HG02884 (cell line): ENCODE measurements around the gene SLC35F1.

Source experiments
- ATAC-seq: cut with Tn5 transposase; IDR thresholded peaks from one replicate; pipeline ENCODE4 v1.9.1; 2021; ENCODE audit warnings: mild to moderate bottlenecking, moderate library complexity; ENCODE audit not compliant: unreplicated experiment

SLC35F1 gene

DNA sequence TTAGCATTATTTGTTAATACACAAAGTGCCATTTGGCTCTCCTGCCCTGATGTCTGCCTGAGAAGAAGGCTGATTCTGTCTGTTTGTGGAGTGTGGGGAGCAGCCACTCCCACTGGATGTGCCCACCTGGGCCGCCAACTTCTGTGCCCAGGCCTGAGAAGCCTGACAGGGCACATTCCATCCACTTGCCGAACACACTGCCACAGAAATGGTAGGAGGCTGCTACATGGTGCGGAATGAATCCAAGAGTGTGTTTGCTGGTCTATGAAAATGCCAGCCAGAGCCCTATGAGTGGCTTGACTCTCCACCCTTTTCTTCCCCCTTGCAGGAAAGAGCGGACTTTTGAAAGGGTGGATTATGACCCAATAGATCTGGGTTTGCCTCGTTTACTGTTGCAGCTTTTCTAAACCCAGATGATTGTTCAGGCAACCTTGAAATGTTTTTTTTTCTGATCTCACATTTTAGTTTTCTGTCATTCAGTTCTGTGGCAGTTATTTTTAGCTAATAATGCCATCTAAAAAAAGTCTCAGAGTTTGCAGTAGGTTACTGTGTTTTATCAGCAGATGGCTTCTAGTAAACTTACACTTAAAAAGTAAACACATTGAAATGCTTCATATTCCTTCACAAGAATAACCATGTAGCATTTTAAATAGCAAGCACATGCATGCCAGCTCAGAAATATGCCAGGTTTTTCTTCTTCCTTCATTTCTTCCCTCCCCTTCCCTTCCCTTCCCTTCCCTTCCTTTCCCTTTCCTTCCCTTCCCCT, 196.5 kb downstream of the SLC35F1 start:
- no peak for ATAC-seq

DNA sequence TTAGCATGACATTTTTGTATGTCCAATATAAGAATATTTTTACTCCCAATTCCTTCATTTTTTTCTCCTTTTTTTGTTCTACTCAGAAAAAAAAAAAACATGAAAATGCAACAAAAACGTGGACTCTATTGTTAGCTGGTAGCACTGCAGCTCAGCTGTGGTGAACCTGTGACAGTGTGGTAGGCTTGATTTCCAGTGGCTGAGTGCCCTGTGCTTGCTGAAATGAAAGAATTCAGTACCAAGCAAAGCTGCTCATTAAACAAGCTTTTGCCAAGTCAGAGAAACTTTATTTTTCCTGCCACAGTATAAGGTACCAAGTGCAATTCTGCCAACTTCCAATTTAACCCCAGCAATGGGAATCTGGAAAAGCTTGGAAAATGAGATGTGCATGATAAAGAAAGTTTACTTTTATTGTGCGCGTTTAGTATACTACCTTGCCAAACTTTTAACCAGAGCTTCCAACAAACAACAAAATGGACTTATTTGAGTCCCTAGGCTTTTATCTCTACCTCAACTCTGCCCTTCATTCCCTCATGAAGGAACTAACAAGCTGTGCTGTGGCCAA, 215.2 kb downstream of the SLC35F1 start:
- ATAC-seq, result no peak

DNA sequence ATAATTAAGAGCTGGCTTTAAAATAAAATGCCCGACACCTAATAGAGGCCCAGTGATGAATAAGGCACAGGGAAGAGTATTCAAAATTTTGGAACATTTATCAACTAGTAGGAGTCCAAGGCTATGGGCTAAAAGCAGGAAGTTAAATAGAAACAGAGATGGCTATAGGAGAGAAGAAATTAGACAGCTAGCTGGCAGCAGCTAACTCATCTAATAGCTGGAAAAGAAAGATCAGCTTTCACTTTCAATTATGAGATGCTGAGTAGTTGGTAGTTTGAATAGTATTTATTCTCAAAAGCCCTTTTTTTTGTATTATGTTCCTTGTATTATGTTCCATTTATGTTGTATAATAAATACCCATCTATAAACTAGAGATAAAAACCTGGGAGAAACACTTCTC, 215.7 kb downstream of the SLC35F1 start:
- ATAC-seq, result no peak

DNA sequence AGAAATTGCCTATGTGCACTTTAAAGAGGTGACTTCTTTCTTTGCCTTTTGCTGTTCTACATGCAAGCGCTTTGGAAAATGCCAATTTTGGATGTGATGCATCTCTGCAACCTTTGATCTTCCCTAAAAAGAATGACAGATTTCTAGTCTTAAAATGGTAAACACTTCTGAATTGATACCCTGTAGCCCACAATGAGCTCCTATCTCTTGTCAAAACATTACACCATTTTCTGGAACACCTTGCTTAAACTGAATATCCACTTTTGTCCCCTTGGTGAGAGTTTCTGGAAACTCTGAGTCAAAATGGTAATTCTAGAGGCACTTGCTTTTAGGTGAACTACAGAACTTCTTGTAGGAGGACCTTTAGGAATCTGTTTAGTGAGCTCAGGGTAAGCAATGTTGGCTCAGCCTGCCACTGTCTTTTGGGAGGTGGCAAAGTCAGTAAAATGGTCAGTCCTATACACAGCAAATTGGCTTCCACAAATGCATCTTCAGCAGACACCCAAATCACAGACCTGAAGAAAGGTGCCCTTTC, 216.5 kb downstream of the SLC35F1 start:
- no peak for ATAC-seq

DNA sequence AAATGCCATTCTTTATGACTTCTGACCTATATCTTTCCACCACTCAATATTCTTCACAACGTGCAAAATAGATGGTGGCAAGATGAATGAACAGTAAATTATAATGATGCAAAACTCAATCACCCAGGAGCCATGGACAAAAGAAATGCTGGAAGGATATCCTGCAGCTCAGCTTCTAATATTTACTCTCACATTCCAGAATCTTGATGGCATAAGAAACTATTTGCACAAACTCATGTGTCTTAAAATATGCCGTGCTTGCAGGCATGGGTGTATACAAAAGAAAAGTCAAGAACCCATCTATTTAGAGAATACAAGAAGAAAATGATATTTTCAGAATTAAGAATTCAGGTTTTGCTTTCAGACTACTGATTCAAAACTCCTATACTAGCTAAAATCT, 217.8 kb downstream of the SLC35F1 start:
- ATAC-seq, result no peak

DNA sequence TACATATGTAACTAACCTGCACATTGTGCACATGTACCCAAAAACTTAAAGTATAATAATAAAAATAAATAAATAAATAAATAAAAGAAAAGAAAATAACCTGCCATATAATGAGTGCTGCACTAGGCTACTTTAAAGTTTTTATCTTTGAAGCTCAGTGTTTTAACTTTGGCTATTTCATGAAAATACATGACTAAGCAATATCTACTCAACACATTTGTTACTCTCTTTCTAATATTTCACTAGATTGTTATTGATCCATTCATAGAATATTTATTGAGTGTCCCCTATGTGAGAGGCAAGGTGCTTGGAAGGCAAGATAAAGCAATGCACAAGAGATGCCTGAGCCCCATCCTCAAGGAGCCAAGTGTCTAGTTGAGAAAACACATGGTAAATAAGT, 221.7 kb downstream of the SLC35F1 start:
- no peak for ATAC-seq

DNA sequence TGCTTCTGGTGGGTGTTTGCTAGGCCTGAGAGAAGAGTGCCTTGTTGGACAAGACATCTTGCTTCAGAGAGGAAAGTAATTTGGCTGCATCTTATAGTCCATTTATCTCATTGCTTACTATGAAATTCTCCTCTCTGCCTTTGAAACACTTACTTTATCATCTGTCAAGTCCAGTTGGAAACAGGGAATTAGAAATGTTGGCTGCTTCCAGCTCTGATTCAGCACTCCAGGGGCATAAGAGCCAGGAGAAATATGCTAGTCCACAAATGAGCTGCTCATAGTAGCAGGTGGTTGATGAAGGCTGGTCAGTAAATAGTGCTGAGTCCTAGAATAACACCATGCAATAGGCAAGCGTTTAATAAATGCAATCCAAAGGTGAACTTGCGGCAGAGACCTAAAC, 227.1 kb downstream of the SLC35F1 start:
- no peak for ATAC-seq

DNA sequence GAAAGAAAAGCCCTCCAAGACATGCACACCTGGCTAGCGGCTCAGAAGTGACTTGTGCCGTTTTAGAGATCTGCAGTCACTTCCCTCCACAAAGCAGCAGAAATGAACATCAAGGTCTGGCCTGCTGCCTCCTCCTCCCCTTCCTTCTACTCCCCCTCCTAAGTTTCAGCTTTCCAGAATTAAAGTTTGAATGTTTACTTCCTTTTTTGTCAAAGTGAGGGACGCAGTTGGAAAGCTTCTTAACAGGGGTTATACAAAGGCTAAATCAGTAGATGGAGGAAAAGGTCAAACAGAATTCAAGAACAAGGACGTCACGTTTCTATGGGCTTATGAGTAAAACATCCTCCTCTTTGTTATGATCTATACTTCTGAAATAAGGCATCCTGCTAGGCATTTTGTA, 227.7 kb downstream of the SLC35F1 start:
- no peak for ATAC-seq

DNA sequence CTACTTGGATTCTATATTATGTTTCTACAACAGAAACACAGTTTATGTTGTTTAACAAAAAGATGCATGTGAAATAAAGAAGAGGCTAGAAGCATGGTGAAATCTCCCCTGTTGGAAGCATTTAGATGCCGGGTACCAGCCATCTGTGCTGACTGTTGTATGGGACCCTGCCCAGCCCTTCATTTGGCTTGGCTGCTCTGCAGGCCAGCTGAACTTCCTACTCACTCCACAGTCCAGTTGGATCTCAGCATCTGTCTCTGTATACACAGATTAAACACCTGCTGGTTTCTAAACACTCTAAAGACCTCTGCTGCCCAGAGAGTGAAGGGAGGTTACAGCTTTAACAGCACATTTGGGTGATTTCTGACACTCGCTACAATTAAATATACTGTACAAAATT, 228.3 kb downstream of the SLC35F1 start:
- no peak for ATAC-seq

DNA sequence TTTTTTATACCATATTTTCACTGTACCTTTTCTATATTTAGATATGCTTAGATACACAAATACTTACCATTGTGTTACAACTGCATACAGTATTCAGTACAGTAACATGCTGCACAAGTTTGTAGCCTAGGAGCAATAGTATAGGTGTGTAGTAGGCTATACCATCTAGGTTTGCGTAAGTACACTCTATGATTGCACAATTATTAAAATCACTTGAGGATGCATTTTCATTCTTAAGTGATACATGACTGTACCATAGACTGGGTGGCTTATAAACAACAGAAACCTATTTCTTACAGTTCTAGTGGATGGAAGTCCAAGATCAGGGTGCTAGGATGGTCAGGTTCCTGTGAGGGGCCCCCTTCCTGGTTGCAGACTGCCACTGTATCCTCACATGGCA, 234.1 kb downstream of the SLC35F1 start:
- no peak for ATAC-seq

DNA sequence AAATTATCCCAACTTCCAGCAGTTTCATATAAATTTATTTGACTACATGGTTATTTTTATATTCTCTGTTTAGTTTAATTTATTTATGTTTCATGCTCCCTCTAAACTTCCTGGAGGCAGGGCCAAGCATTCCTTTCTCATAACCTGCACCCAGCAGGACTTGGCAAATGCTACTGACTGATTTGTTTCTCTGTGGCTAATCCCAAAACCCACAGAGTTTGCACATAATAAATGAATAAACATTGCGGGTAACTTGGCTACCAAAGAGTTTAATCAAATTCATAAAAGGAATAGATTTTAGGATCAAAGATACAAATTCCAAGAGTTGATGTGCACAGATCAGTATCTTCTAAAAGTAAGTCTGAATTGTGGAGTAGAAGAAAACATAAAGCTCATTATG, 239.5 kb downstream of the SLC35F1 start:
- no peak for ATAC-seq

DNA sequence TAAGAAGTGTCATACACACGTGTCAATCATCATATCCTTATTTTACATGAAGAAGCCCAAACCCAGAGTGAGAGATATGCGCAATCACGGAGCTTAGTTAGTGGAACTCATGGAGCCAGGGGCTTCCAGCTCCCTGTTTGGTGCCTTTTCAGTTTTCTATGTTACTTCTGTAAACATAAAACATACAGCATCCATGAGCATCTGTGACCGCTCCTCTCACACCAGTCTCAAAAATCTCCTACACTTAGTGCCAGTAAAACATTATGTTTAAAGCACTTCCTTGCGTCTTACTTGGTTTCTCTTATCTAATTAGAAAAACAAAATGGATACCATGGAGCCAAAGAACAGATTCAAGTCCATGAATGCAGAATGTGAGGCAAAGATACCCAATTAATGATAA, 240.4 kb downstream of the SLC35F1 start:
- ATAC-seq, result no peak

DNA sequence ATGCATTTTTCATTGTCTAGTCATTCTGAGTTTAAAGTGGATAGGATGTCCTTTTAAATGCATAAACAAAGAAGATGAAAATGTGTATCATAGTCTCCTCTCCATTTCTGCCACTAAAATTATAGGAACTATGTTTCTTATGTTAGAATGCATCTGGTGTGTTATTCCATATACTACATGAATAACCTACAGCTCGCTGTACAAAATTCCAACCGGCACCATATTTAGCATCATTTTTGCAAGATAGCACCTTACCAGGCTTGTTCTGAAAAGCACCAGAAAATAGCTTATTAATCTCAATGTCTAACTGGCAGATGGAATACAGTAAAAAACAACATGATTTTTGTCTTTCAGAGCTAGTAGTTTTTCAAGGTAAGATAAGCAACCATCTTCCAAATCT, 241.5 kb downstream of the SLC35F1 start:
- ATAC-seq, result no peak

DNA sequence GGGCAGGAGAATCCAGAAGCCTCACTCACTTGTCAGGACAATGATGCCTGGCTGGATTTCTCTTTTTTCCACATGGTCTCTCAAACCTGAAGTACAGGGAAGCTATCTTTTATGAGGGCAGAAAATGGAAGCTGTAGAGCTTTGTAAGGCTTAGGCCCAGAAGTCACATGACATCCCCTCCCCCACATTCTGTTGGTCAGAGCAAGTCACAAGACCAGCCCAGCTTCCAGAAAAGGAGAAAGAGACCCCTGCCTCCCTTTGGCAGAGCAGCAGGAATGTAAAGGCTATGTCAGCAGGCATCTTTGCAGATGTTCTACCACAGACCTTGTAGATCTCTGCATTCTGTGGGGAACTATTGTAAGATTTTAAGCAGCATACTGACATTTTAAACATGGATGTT, 245.5 kb downstream of the SLC35F1 start:
- ATAC-seq, result no peak

DNA sequence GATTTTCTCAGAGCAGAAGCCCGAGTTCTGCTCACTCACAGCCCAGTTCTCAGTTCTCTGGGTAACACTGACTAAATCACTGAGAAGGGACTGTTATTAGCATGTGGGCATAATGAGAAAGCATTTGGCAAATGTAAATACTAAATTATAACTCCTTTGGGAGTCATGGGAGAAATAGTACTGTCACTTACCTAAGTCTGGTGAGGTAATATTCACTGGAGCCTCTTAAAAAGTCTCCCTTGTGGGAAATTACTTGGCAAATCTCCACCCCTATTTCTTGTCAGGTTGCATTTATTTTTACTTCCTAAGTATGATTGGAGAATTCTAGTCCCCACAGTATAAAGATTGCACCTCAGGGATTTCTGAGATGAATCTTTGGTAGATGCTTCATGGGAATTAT, 254.3 kb downstream of the SLC35F1 start:
- no peak for ATAC-seq

DNA sequence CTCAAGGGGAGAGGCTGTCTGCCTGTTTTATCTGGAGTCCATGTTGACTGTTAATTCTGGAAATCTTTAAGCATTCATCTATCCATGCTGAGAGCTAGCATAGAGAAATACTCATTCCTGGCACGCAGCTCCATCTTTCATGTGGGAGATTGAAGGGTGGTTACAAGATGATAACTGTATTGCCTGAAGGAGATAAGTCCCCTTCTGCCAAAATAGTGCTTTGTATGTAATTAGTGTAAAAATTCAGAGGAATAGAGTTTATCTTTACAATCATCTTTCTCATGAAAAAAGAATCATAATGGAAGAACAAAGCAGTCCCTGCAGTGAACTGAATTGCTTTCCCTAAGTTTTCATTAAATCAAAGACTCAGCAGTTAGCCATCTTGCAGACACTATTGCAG, 256.5 kb downstream of the SLC35F1 start:
- ATAC-seq, result no peak

DNA sequence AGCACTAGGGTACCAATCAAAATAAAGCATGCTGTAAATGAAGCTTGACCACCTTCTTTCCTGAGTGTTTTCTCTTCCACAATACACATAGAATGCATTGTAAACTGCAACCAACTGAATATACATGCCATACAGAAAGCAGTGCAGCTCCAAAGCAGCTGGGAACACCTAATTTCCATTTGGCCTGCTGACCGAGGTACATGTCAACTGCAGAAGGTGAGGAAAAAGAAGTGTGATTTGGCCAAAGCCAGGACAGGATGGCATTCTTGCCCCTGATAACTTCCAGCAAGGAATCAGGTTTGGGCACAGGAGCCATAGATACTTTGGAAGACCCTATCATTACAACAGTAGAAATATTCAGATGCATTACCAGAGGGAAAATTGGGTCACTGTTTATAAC, 258.4 kb downstream of the SLC35F1 start:
- no peak for ATAC-seq

DNA sequence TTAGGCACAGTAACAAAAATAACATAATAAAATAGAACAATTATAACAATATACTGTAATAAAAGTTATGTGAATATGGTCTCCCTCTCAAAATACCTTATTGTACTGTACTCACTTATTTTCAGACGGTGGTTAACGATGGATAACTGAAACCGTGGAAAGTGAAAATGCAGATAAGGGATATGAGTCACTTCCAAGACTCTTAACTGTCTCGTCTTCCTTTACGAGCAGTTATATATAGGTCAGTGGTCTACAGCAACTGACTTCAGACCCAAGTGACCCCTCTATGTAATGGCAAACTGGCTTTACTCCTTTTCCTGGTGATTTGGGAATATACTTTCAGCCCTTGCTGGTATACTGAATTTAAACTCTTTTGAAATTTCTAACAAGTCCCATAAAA, 261.4 kb downstream of the SLC35F1 start:
- no peak for ATAC-seq

DNA sequence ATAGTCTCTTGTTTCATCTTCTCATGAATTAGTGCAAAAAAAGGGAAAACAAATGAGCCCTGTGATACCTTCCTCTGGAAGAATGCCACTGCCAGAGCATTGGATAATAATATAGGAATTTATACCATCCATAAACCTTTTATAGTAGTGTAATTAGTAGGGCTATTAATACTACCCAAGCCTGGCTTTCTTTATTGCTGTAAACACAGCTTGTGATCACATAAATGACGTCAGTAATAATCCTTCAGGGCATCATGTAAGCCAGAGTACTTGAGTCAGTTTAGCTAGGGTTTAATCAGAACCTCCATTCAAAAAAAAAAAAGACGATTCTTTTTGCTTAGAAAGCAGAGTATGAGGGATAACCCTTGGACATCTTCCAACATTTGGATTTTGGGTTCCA, 264.8 kb downstream of the SLC35F1 start:
- ATAC-seq, result no peak

DNA sequence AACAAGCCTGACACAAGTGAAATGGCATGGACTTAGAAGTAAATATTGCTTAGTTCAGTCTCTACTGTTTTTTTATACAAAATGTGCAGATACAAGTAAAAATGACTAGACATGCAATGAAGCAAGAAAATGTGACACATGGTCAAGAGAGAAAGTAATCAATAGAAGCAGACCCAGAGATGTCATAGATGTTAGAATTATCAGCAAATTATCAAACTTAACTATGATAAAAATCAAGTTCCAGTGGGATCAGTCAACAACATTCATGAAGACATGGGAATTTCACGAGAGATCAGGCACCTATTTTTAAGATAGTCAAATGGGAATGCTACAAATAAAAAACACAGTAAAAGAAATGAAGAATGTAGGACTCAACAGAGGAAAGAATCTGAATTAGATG, 267.0 kb downstream of the SLC35F1 start:
- ATAC-seq, result no peak

DNA sequence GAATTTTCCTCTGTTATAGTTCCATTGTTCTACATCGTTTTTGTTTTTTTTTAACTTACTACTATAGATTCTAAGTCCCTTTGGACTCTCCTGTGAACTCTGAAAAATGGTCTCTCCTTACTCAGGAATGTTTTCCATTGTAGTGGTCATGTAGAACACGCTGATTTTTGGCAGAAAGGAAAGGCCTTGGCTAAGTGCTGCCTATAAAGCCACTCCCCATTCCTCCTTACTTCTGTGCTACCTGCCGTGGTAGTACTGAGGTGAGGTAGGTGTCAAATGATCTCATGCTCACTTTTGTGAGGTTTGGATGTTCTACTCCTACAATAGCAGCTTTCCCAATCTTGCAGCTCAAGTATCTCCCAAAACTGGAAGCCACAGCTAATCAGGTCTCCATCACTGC, 270.7 kb downstream of the SLC35F1 start:
- ATAC-seq, result no peak

DNA sequence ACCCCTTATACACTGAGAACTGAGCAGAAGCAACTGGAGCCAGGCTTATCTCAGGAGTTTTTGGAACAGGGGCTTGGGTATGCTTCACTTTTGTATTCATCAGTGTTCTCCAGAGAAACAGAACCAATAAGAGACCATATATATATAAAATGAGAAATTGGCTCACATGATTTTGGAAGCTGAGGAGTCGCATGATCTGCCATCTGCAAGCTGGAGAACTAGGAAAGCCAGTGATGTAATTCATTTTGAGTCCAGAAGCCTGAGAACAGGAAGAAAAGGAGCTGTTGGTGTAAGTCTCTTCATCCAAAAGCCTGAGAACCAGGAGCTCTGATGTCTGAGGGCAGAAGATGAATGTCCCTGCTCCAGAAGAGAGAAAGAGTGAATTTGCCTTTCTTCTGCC, 272.0 kb downstream of the SLC35F1 start:
- no peak for ATAC-seq
